PC-9 (cell line): Measurements from ENCODE around the gene DEF6. TPM values are rescaled to one million over a fixed set of nuclear protein-coding genes. Genes with fewer than 3 reads are reported as not detected.

ENCODE experiments used
- BruUV-seq: library from RNA; stranded (reverse); fragments of 400-500 nt; replicated peaks from 2 replicates; lab custom pipeline; 2021; lab: Mats Ljungman, UMichigan
- CTCF ChIA-PET: fragments of 300-600 bp; sonication (Branson Sonifier 250); formaldehyde crosslinking; loops from one replicate; lab custom pipeline; 2022; ENCODE audit warnings: antibody characterized with exemption; lab: Charles Lee
- POLR2A ChIA-PET: fragments of 300-600 bp; sonication (Branson Sonifier 250); formaldehyde crosslinking; loops from one replicate; lab custom pipeline; 2022; ENCODE audit warnings: antibody characterized with exemption; ENCODE audit not compliant: unreplicated experiment; lab: Charles Lee
- DNase-seq, 2 experiments: peaks; one replicate each; pipeline versions ENCODE4 v3.0.0 to v3.0.0-alpha.2; 2015 to 2022; ENCODE audit warnings: mixed read lengths in 1 of 2
- H2AFZ ChIP-seq: fragments of 200-600 bp; sonication (generic); 2 replicates; pipeline ENCODE4 v1.8.1; 2017; ENCODE audit warnings: antibody characterized with exemption
- H3F3A ChIP-seq: fragments of 200-600 bp; sonication (generic); 2 replicates; pipeline ENCODE4 v1.8.1; 2017; ENCODE audit warnings: antibody characterized with exemption, mild to moderate bottlenecking, low read depth; ENCODE audit not compliant: insufficient read depth
- H3K27ac ChIP-seq: fragments of 200-600 bp; sonication (generic); 2 replicates; pipeline ENCODE4 v1.6.1; 2016; ENCODE audit warnings: mixed run types
- H3K27me3 ChIP-seq: fragments of 200-600 bp; sonication (generic); 2 replicates; pipeline ENCODE4 v1.6.1; 2016; ENCODE audit warnings: low read depth, mixed run types; ENCODE audit not compliant: insufficient read depth
- H3K36me3 ChIP-seq: fragments of 200-600 bp; sonication (generic); 2 replicates; pipeline ENCODE4 v1.6.1; 2016; ENCODE audit warnings: low read depth, mixed run types
- H3K4me1 ChIP-seq: fragments of 200-600 bp; sonication (generic); replicated peaks from 2 replicates; pipeline ENCODE4 v1.6.1; 2016; ENCODE audit warnings: mixed run types; ENCODE audit not compliant: insufficient read depth
- H3K4me2 ChIP-seq: fragments of 200-600 bp; sonication (generic); 2 replicates; pipeline ENCODE4 v1.6.1; 2017; ENCODE audit warnings: mixed run types
- H3K4me3 ChIP-seq: fragments of 200-600 bp; sonication (generic); 2 replicates; pipeline ENCODE4 v1.6.1; 2016; ENCODE audit warnings: mixed run types
- H3K79me2 ChIP-seq: fragments of 200-600 bp; sonication (generic); 2 replicates; pipeline ENCODE4 v1.6.1; 2017; ENCODE audit warnings: low read depth, mixed run types
- H3K9me2 ChIP-seq: fragments of 200-600 bp; sonication (generic); 2 replicates; pipeline ENCODE4 v1.8.1; 2017; ENCODE audit warnings: mild to moderate bottlenecking; ENCODE audit not compliant: insufficient read depth
- H3K9me3 ChIP-seq: fragments of 200-600 bp; sonication (generic); 2 replicates; pipeline ENCODE4 v1.8.1; 2016; ENCODE audit warnings: low read depth; ENCODE audit not compliant: insufficient read depth
- H4K20me1 ChIP-seq: fragments of 200-600 bp; sonication (generic); 2 replicates; pipeline ENCODE4 v1.8.1; 2017; ENCODE audit not compliant: insufficient read depth
- CTCF ChIP-seq: fragments of 200-600 bp; sonication (generic); conservative IDR thresholded peaks from 2 replicates; pipeline ENCODE4 v1.6.1; 2017; ENCODE audit warnings: mixed run types, antibody characterized with exemption, mild to moderate bottlenecking, moderate library complexity
- EZH2 ChIP-seq: fragments of 200-600 bp; sonication (generic); IDR thresholded peaks from 2 replicates; pipeline ENCODE4 v1.8.0; 2017; ENCODE audit warnings: antibody characterized with exemption, low read depth
- intact Hi-C: fragments of 100-400 bp; cut with micrococcal nuclease; formaldehyde crosslinking; loops from one replicate; pipeline ENCODE4 v1.10.0; 2022; ENCODE audit not compliant: unreplicated experiment
- total RNA-seq: library from RNA; stranded (reverse); gene quantifications from 2 replicates; pipeline ENCODE4 v1.2.3, GENCODE V29; 2021

DEF6 gene
- total RNA-seq, 1 experiment from 2014 or later: 19.6 TPM

GRCh38 chr6:35299674-35300073 lies 2.1 kb downstream of the DEF6 start:
- Histone ChIP-seq H2AFZ (no peak overlapping the region), H3K4me1 (peaks cover 39% of the 10 kb centered on the region), H3K9me3 (no peaks in the 10 kb centered on the region), H4K20me1 (no peaks in the 10 kb centered on the region), H3K27me3 (no peaks in the 10 kb centered on the region), H3K27ac (no peak overlapping the region), H3F3A (peaks cover 11% of the 10 kb centered on the region; the same call in 1 of the 2 replicates), H3K9me2 (no peaks in the 10 kb centered on the region), H3K4me3 (no peak overlapping the region), H3K4me2 (no peak overlapping the region), H3K36me3 (no peaks in the 10 kb centered on the region), H3K79me2 (no peaks in the 10 kb centered on the region; the same call in 1 of the 2 replicates)
- intact Hi-C loops: loop anchor here (10.0 kb wide), 1 partner anchor 795 kb away; no protein-coding TSS in a partner anchor
- TF ChIP-seq CTCF (no peak), EZH2 (no peak)
- ChIA-PET CTCF (no interaction called here), POLR2A (no interaction called here)
- no peak for DNase-seq
- BruUV-seq: no TSS peak

- no TSS peak for BruUV-seq
- ChIA-PET POLR2A (no interaction called here), CTCF (interaction anchor here (0.6 kb wide), 1 partner anchor 285 kb away, joined by 5 read pairs; no protein-coding TSS in a partner anchor)
- Histone ChIP-seq H3K4me3 (no peak overlapping the region), H3K36me3 (no peaks in the 10 kb centered on the region), H3K27ac (no peak overlapping the region), H3K4me2 (no peak overlapping the region), H3K79me2 (no peaks in the 10 kb centered on the region; the same call in 1 of the 2 replicates), H3K9me3 (no peaks in the 10 kb centered on the region), H3K27me3 (no peaks in the 10 kb centered on the region), H3F3A (peaks cover 11% of the 10 kb centered on the region; the same call in 1 of the 2 replicates), H3K9me2 (no peaks in the 10 kb centered on the region), H4K20me1 (no peaks in the 10 kb centered on the region), H2AFZ (no peak overlapping the region), H3K4me1 (peaks cover 39% of the 10 kb centered on the region)
- DNase-seq: no peak
- TF ChIP-seq CTCF: no peak
- TF ChIP-seq EZH2: no peak
- intact Hi-C loops: no loop called here
Measured at GRCh38 chr6:35300848-35301247, 3.2 kb downstream of the DEF6 start.

GRCh38 chr6:35302604-35303241 lies 5.1 kb downstream of the DEF6 start:
- Histone ChIP-seq H3K27ac (peak overlapping the region; percentile 65), H3K4me3 (no peak overlapping the region; the same call in 1 of the 2 replicates), H4K20me1 (no peaks in the 10 kb centered on the region), H3K27me3 (no peaks in the 10 kb centered on the region), H3K9me3 (no peaks in the 10 kb centered on the region), H3K4me1 (peaks cover 34% of the 10 kb centered on the region), H2AFZ (0 out of 2 replicates have a peak overlapping the region, but pooled peaks have one; percentile 26), H3K36me3 (no peaks in the 10 kb centered on the region), H3F3A (peaks cover 11% of the 10 kb centered on the region; the same call in 1 of the 2 replicates), H3K79me2 (no peaks in the 10 kb centered on the region; the same call in 1 of the 2 replicates), H3K9me2 (no peaks in the 10 kb centered on the region), H3K4me2 (peak overlapping the region; percentile 63)
- no TSS peak for BruUV-seq
- no peak for TF ChIP-seq CTCF
- no peak for TF ChIP-seq EZH2
- CTCF ChIA-PET: interaction anchor here (1.2 to 1.7 kb wide), 2 partner anchors 39 to 147 kb away, joined by 5 to 6 read pairs; no protein-coding TSS in a partner anchor
- DNase-seq: peak; percentile 71 to 74
- POLR2A ChIA-PET: interaction anchor here (0.6 to 0.7 kb wide), 2 partner anchors 169 to 426 kb away, joined by 4 to 5 read pairs; no protein-coding TSS in a partner anchor
- intact Hi-C loops: no loop called here
